Esophagus squamous epithelium (tissue), 4 donors: ENCODE results near the gene ALPK3.

Experiments used
- CTCF ChIP-seq, 6 experiments: fragments of 450-650 bp in 4 of 6; fragments of 200-600 bp in 2 of 6; sonication (generic) in 2 of 6; IDR thresholded peaks; one replicate each; pipeline ENCODE4 v1.5.1; 2016 to 2019; ENCODE audit warnings: antibody characterized with exemption in 6 of 6, mild to moderate bottlenecking in 4 of 6, moderate library complexity in 4 of 6
- POLR2A ChIP-seq, 4 donors: fragments of 450-650 bp; IDR thresholded peaks; one replicate each; pipeline ENCODE4 v1.6.1; 2017; ENCODE audit warnings: antibody characterized with exemption in 4 of 4, mild to moderate bottlenecking in 4 of 4, moderate library complexity in 3 of 4

DNA sequence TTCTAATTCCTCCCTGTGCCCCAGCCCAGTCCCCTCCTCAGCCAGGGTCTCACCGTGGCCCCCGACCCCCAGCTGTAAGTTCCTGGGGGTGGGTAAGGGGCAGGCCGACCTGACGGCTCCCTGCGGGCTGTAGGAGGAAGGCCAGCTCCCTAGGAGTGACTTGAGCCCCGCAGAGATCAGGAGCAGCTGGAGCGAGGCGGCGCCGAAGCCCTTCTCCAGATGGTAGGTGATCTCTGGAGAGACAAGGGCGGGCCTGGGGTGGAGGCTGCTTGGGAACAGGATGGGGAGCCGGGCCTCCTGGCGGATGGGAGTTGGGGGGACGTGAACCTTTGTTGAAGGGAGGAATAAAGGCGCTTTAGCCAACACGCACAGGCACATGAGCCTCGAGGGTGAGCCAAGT lies 71.5 kb downstream of the ALPK3 start:
- no peak for TF ChIP-seq POLR2A (IDR thresholded peaks at IDR 0.05)
- no peak for TF ChIP-seq CTCF (IDR thresholded peaks at IDR 0.05)
